ENCODE results near the gene ZCCHC14. TPM values are rescaled to one million over a fixed set of nuclear protein-coding genes. Genes with fewer than 3 reads are reported as not detected.

ZCCHC14 gene
- polyA plus RNA-seq, 1 experiment = 2.7 TPM

DNA sequence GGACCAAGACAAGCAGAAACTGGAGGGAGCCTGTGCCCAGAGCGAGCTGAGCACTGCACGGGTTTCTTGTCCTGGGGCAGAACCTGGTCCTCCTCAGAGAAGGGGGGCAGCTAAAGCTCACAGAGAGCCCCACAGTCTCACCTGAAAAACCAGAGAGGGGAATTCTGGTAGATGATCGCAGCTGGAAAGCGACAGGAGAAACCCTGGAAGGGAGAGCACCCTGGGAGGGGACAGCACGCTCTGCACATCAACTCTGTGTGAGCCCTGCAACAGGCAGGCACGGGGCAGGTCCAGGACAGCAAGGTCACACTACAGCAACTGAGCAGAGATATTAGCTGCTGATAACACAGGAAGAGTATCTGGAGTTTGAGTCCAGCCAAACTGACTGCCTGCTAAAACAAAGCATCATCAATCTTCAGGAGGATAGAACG is 18.2 kb downstream of the ZCCHC14 start:
- CTCF ChIA-PET = no interaction called here
- TF ChIP-seq CTCF (IDR thresholded peaks at IDR 0.05; ENCODE audit: insufficient read depth, low read depth, low read length) = no peak
- POLR2A ChIA-PET = no interaction called here

DNA sequence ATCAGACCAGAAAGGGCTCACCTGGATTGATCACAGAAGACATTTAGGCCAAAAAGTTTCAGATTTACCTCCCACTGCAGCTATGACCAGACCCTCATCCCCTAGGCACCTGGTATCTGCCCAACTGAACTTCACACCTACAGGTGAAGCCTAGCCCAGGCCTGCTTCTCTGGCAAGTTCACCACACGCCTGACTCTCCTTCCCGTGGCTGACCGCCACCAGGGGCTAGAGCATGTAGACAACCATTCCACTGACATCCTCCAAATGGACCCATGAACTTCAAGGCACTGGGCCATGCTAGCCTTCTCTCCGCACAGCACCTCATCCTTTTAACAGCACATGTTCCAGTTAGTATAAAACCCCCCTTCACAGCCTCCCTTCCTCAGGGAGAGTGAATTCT is 18.8 kb downstream of the ZCCHC14 start:
- POLR2A ChIA-PET = no interaction called here

More for the DNA sequence above, 18.2 kb downstream of the ZCCHC14 start:
- DNase-seq (ENCODE audit: low read depth) = no peak
- Histone ChIP-seq H3K4me3 (ENCODE audit: low read depth, low read length) (no peak overlapping the region), H3K36me3 (ENCODE audit: control insufficient read depth, insufficient read depth, low read length) (no peaks in the 10 kb centered on the region; the same call in 1 of the 2 replicates), H3K27me3 (ENCODE audit: control insufficient read depth, insufficient read depth, low read length) (no peaks in the 10 kb centered on the region)

GRCh38 chr16:87472935-87473334 is 19.9 kb downstream of the ZCCHC14 start:
- Histone ChIP-seq H3K27me3 (ENCODE audit: control insufficient read depth, insufficient read depth, low read length) (no peaks in the 10 kb centered on the region), H3K36me3 (ENCODE audit: control insufficient read depth, insufficient read depth, low read length) (no peaks in the 10 kb centered on the region; the same call in 1 of the 2 replicates), H3K4me3 (ENCODE audit: low read depth, low read length) (no peak overlapping the region)
- POLR2A ChIA-PET = no interaction called here
- CTCF ChIA-PET = interaction anchor here (0.6 to 1.0 kb wide), 2 partner anchors 16 to 37 kb away, joined by 3 to 4 read pairs; no protein-coding TSS in a partner anchor
- no peak for DNase-seq (ENCODE audit: low read depth)
- no peak for TF ChIP-seq CTCF (IDR thresholded peaks at IDR 0.05; ENCODE audit: insufficient read depth, low read depth, low read length)

More for the DNA sequence above, 18.8 kb downstream of the ZCCHC14 start:
- Histone ChIP-seq H3K36me3 (ENCODE audit: control insufficient read depth, insufficient read depth, low read length) (no peaks in the 10 kb centered on the region; the same call in 1 of the 2 replicates), H3K4me3 (ENCODE audit: low read depth, low read length) (no peak overlapping the region), H3K27me3 (ENCODE audit: control insufficient read depth, insufficient read depth, low read length) (no peaks in the 10 kb centered on the region)
- CTCF ChIA-PET = no interaction called here
- no peak for TF ChIP-seq CTCF (IDR thresholded peaks at IDR 0.05; ENCODE audit: insufficient read depth, low read depth, low read length)
- no peak for DNase-seq (ENCODE audit: low read depth)

DNA sequence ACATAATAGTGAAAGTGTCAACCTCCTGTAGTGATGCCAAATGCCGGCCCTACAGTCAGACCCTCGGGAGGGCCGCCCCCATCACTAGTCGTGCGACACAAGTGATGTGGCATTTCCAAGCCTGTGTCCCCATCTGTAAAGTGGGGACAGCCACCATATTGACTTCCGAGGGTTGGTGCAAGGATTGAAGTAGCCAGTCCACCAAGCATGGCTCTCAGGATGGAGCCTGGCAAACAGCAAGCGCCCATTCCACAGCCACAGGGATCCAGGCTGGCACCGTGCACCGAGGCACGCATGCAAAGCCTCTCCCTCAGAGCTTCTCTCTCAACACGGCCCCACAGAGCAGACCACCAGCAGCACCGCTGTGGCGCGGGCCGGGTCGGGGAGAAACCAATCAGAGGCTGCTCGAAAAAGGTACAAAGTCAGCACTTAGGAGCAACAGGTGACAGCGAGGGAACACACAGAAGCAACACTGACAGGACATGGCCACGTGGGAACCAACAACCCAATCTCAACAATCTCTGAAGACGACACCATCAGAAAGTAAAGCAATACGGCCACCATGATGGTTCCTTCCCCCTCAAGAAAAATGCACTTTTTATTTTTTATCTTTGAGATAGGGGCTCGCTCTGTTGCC is 20.6 kb downstream of the ZCCHC14 start:
- no peak for DNase-seq (ENCODE audit: low read depth)
- no peak for TF ChIP-seq CTCF (IDR thresholded peaks at IDR 0.05; ENCODE audit: insufficient read depth, low read depth, low read length)
- Histone ChIP-seq H3K4me3 (ENCODE audit: low read depth, low read length) (no peak overlapping the region), H3K27me3 (ENCODE audit: control insufficient read depth, insufficient read depth, low read length) (no peaks in the 10 kb centered on the region), H3K36me3 (ENCODE audit: control insufficient read depth, insufficient read depth, low read length) (no peaks in the 10 kb centered on the region; the same call in 1 of the 2 replicates)
- CTCF ChIA-PET = interaction anchor here (0.6 to 1.0 kb wide), 2 partner anchors 17 to 37 kb away, joined by 3 to 4 read pairs; no protein-coding TSS in a partner anchor
- POLR2A ChIA-PET = no interaction called here

- Histone ChIP-seq H3K27me3 (ENCODE audit: control insufficient read depth, insufficient read depth, low read length) (no peaks in the 10 kb centered on the region), H3K4me3 (ENCODE audit: low read depth, low read length) (no peak overlapping the region), H3K36me3 (ENCODE audit: control insufficient read depth, insufficient read depth, low read length) (no peaks in the 10 kb centered on the region; the same call in 1 of the 2 replicates)
- TF ChIP-seq CTCF (IDR thresholded peaks at IDR 0.05; ENCODE audit: insufficient read depth, low read depth, low read length) = no peak
- POLR2A ChIA-PET = no interaction called here
- CTCF ChIA-PET = no interaction called here
- no peak for DNase-seq (ENCODE audit: low read depth)
These were observed 21.3 kb downstream of the ZCCHC14 start for GRCh38 chr16:87471278-87472141.

Measured in BJ (cell line).